C4-2B (cell line): ENCODE results near the gene SGSM1.

ENCODE experiments used
- CTCF ChIP-seq: fragments of 450-650 bp; conservative IDR thresholded peaks from 2 replicates; pipeline ENCODE4 v1.5.1; 2017; ENCODE audit warnings: mild to moderate bottlenecking
- ZFX ChIP-seq: fragments of 450-650 bp; IDR thresholded peaks from 2 replicates; pipeline ENCODE4 v1.6.1; 2017

- TF ChIP-seq CTCF = no peak
- no peak for TF ChIP-seq ZFX
Measured at GRCh38 chr22:24759765-24760164, 46.2 kb upstream of the SGSM1 start.
